ENCODE data around the gene SFRP5. TPM values are rescaled to one million over a fixed set of nuclear protein-coding genes. Genes with fewer than 3 reads are reported as not detected.

Gene SFRP5
- total RNA-seq, 1 donor from 2014 or later: not detected

- no peak for TF ChIP-seq CTCF (IDR thresholded peaks at IDR 0.05; ENCODE audit: partially characterized antibody, unreplicated experiment)
- Mint-ChIP-seq H3K27me3 (ENCODE audit: unreplicated experiment) (peaks cover 17% of the 10 kb centered on the region), H3K9me3 (ENCODE audit: unreplicated experiment) (peaks cover 4% of the 10 kb centered on the region)
Observed at GRCh38 chr10:97766106-97766810, 5.5 kb downstream of the SFRP5 start.

GRCh38 chr10:97765201-97765600, 6.6 kb downstream of the SFRP5 start:
- H3K27me3 Mint-ChIP-seq (ENCODE audit: unreplicated experiment): peaks cover 11% of the 10 kb centered on the region
- peaks cover 6% of the 10 kb centered on the region for H3K9me3 Mint-ChIP-seq (ENCODE audit: unreplicated experiment)
- DNase-seq: no peak
- peaks cover 4% of the 10 kb centered on the region for H3K36me3 Mint-ChIP-seq (ENCODE audit: unreplicated experiment)
- no peak overlapping the region for H3K27ac Mint-ChIP-seq (ENCODE audit: unreplicated experiment)
- H3K4me1 Mint-ChIP-seq (ENCODE audit: low read depth, unreplicated experiment): no peaks in the 10 kb centered on the region
- TF ChIP-seq CTCF (IDR thresholded peaks at IDR 0.05; ENCODE audit: partially characterized antibody, unreplicated experiment): no peak
- H3K4me3 Mint-ChIP-seq (ENCODE audit: unreplicated experiment): no peak overlapping the region

More at GRCh38 chr10:97766106-97766810, 5.5 kb downstream of the SFRP5 start:
- H3K4me1 Mint-ChIP-seq (ENCODE audit: low read depth, unreplicated experiment): no peaks in the 10 kb centered on the region
- no peak overlapping the region for H3K27ac Mint-ChIP-seq (ENCODE audit: unreplicated experiment)
- DNase-seq: no peak
- H3K36me3 Mint-ChIP-seq (ENCODE audit: unreplicated experiment): peaks cover 4% of the 10 kb centered on the region
- no peak overlapping the region for H3K4me3 Mint-ChIP-seq (ENCODE audit: unreplicated experiment)

GRCh38 chr10:97764519-97764931, 7.3 kb downstream of the SFRP5 start:
- no peak overlapping the region for H3K27ac Mint-ChIP-seq (ENCODE audit: unreplicated experiment)

GRCh38 chr10:97763947-97764346, 7.9 kb downstream of the SFRP5 start:
- no peak overlapping the region for H3K4me3 Mint-ChIP-seq (ENCODE audit: unreplicated experiment)
- no peaks in the 10 kb centered on the region for H3K4me1 Mint-ChIP-seq (ENCODE audit: low read depth, unreplicated experiment)
- H3K27me3 Mint-ChIP-seq (ENCODE audit: unreplicated experiment): peaks cover 11% of the 10 kb centered on the region
- H3K27ac Mint-ChIP-seq (ENCODE audit: unreplicated experiment): no peak overlapping the region
- H3K36me3 Mint-ChIP-seq (ENCODE audit: unreplicated experiment): no peaks in the 10 kb centered on the region
- DNase-seq: no peak
- TF ChIP-seq CTCF (IDR thresholded peaks at IDR 0.05; ENCODE audit: partially characterized antibody, unreplicated experiment): no peak
- peaks cover 2% of the 10 kb centered on the region for H3K9me3 Mint-ChIP-seq (ENCODE audit: unreplicated experiment)

More at GRCh38 chr10:97764519-97764931, 7.3 kb downstream of the SFRP5 start:
- DNase-seq: no peak
- Mint-ChIP-seq H3K4me3 (ENCODE audit: unreplicated experiment) (no peak overlapping the region), H3K9me3 (ENCODE audit: unreplicated experiment) (peaks cover 4% of the 10 kb centered on the region), H3K4me1 (ENCODE audit: low read depth, unreplicated experiment) (no peaks in the 10 kb centered on the region), H3K27me3 (ENCODE audit: unreplicated experiment) (peaks cover 14% of the 10 kb centered on the region), H3K36me3 (ENCODE audit: unreplicated experiment) (peaks cover 3% of the 10 kb centered on the region)
- TF ChIP-seq CTCF (IDR thresholded peaks at IDR 0.05; ENCODE audit: partially characterized antibody, unreplicated experiment): no peak

- peaks cover 11% of the 10 kb centered on the region for H3K27me3 Mint-ChIP-seq (ENCODE audit: unreplicated experiment)
- H3K9me3 Mint-ChIP-seq (ENCODE audit: unreplicated experiment): peaks cover 2% of the 10 kb centered on the region
- DNase-seq: no peak
- no peak overlapping the region for H3K4me3 Mint-ChIP-seq (ENCODE audit: unreplicated experiment)
- H3K4me1 Mint-ChIP-seq (ENCODE audit: low read depth, unreplicated experiment): no peaks in the 10 kb centered on the region
- H3K36me3 Mint-ChIP-seq (ENCODE audit: unreplicated experiment): no peaks in the 10 kb centered on the region
- no peak for TF ChIP-seq CTCF (IDR thresholded peaks at IDR 0.05; ENCODE audit: partially characterized antibody, unreplicated experiment)
- no peak overlapping the region for H3K27ac Mint-ChIP-seq (ENCODE audit: unreplicated experiment)
Observed at GRCh38 chr10:97763411-97763810, 8.4 kb downstream of the SFRP5 start.

All from glutamatergic neuron (in vitro differentiated cells).